Hepatocyte (in vitro differentiated cells): ENCODE results near the gene HIVEP2. TPM values are rescaled to one million over a fixed set of nuclear protein-coding genes. Genes with fewer than 3 reads are reported as not detected.

ENCODE experiments used
- DNase-seq: peaks from one replicate; pipeline ENCODE4 v3.0.0-alpha.2; 2016; ENCODE audit warnings: low spot score
- H2AFZ ChIP-seq: fragments of 200-600 bp; sonication (generic); 2 replicates; pipeline ENCODE4 v1.6.0; 2016; ENCODE audit warnings: antibody characterized with exemption, mild to moderate bottlenecking
- H3K27ac ChIP-seq: fragments of 200-600 bp; sonication (generic); 2 replicates; pipeline ENCODE4 v1.5.1; 2016; ENCODE audit warnings: mild to moderate bottlenecking
- H3K27me3 ChIP-seq: fragments of 200-600 bp; sonication (generic); 2 replicates; pipeline ENCODE4 v1.6.1; 2016
- H3K36me3 ChIP-seq: fragments of 200-600 bp; sonication (generic); replicated peaks from 2 replicates; pipeline ENCODE4 v1.5.1; 2016; ENCODE audit warnings: low read depth; ENCODE audit not compliant: insufficient read depth
- H3K4me1 ChIP-seq: fragments of 200-600 bp; sonication (generic); 2 replicates; pipeline ENCODE4 v1.5.1; 2016; ENCODE audit warnings: mild to moderate bottlenecking, moderate library complexity; ENCODE audit not compliant: insufficient read depth
- H3K4me2 ChIP-seq: fragments of 200-600 bp; sonication (generic); 2 replicates; pipeline ENCODE4 v1.6.0; 2016
- H3K4me3 ChIP-seq: fragments of 200-600 bp; sonication (generic); 2 replicates; pipeline ENCODE4 v1.5.1; 2016; ENCODE audit warnings: mild to moderate bottlenecking
- H3K79me2 ChIP-seq: fragments of 200-600 bp; sonication (generic); 2 replicates; pipeline ENCODE4 v1.6.0; 2017; ENCODE audit warnings: mild to moderate bottlenecking
- H3K9me2 ChIP-seq: fragments of 200-600 bp; sonication (generic); replicated peaks from 2 replicates; pipeline ENCODE4 v1.6.0; 2017; ENCODE audit warnings: mild to moderate bottlenecking; ENCODE audit not compliant: insufficient read depth
- H3K9me3 ChIP-seq: fragments of 200-600 bp; sonication (generic); 2 replicates; pipeline ENCODE4 v1.5.1; 2016; ENCODE audit warnings: low read depth, mild to moderate bottlenecking
- H4K20me1 ChIP-seq: fragments of 200-600 bp; sonication (generic); 2 replicates; pipeline ENCODE4 v1.6.0; 2016; ENCODE audit warnings: mild to moderate bottlenecking; ENCODE audit not compliant: insufficient read depth, poor library complexity, severe bottlenecking
- EZH2 ChIP-seq: fragments of 200-600 bp; sonication (generic); IDR thresholded peaks from 2 replicates; pipeline ENCODE4 v1.6.1; 2016; ENCODE audit warnings: antibody characterized with exemption, mild to moderate bottlenecking, borderline replicate concordance
- EZH2phosphoT487 ChIP-seq: fragments of 200-600 bp; sonication (generic); IDR thresholded peaks from one replicate; pipeline ENCODE4 v1.6.1; 2018; ENCODE audit warnings: antibody characterized with exemption, mild to moderate bottlenecking, low read depth, moderate library complexity; ENCODE audit not compliant: unreplicated experiment, severe bottlenecking
- WGBS: methylation state at CpG from one replicate; pipeline ENCODE4 v1.1.6; 2016; ENCODE audit warnings: low lambda C conversion rate; ENCODE audit errors: missing lambda C conversion rate; 5-methylcytosine and 5-hydroxymethylcytosine counted together
- polyA plus RNA-seq: library from polyadenylated mRNA; unstranded; fragments of >200 nt; fragmentation: Nextera tagmentation; extraction: Ambion mirVana; gene quantifications from 2 replicates; pipeline ENCODE4 v1.2.1, GENCODE V29; 2016
- total RNA-seq: library from RNA; depleted of rRNA; stranded (reverse); fragments of >200 nt; gene quantifications from 2 replicates; pipeline ENCODE4 v1.2.3, GENCODE V29; 2014
- TF ChIP-seq, protein P1 (sequence below): fragments of 200-600 bp; sonication (generic); IDR thresholded peaks from 2 replicates; pipeline ENCODE4 v1.5.1; 2016; ENCODE audit warnings: antibody characterized with exemption, mild to moderate bottlenecking; ENCODE audit not compliant: poor library complexity

HIVEP2 gene
- total and polyA plus RNA-seq, 2 experiments from 2014 or later, result 3.3 to 9.4 TPM

DNA sequence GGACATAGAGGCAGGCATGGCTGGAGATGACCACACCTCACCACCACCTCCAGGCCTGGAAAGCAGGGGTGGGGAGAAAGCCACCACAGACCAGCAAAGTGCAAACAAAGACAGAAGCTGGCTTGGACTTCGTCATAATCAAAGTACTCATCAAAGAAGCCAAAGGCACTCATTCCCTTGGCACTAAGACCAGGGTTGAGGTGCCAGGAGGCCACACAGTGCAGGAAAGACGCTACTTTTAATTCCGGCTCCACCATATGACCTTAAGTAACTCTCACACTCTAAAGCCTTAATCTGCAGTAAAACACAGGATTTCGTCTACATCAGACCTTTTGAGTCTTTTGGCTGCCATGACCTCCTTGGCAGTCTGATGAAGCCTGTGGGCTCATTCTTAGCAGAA is 123.1 kb downstream of the HIVEP2 start:
- H3K4me3 ChIP-seq, result no peak overlapping the region
- no peaks in the 10 kb centered on the region for H3K36me3 ChIP-seq
- no peak overlapping the region for H3K27ac ChIP-seq
- H3K4me1 ChIP-seq, result peaks cover 13% of the 10 kb centered on the region
- TF ChIP-seq EZH2phosphoT487 (no peak), EZH2 (no peak)
- TF ChIP-seq, protein P1, sequence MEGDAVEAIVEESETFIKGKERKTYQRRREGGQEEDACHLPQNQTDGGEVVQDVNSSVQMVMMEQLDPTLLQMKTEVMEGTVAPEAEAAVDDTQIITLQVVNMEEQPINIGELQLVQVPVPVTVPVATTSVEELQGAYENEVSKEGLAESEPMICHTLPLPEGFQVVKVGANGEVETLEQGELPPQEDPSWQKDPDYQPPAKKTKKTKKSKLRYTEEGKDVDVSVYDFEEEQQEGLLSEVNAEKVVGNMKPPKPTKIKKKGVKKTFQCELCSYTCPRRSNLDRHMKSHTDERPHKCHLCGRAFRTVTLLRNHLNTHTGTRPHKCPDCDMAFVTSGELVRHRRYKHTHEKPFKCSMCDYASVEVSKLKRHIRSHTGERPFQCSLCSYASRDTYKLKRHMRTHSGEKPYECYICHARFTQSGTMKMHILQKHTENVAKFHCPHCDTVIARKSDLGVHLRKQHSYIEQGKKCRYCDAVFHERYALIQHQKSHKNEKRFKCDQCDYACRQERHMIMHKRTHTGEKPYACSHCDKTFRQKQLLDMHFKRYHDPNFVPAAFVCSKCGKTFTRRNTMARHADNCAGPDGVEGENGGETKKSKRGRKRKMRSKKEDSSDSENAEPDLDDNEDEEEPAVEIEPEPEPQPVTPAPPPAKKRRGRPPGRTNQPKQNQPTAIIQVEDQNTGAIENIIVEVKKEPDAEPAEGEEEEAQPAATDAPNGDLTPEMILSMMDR, result no peak
- H3K27me3 ChIP-seq, result no peaks in the 10 kb centered on the region
- no peak for DNase-seq
- peaks cover 2% of the 10 kb centered on the region for H3K79me2 ChIP-seq
- 97% methylated on average over 4 of the region's 4 CpGs for WGBS
- no peaks in the 10 kb centered on the region for H3K9me2 ChIP-seq
- H3K9me3 ChIP-seq, result no peaks in the 10 kb centered on the region
- H2AFZ ChIP-seq, result no peak overlapping the region
- no peaks in the 10 kb centered on the region for H4K20me1 ChIP-seq
- no peak overlapping the region for H3K4me2 ChIP-seq

DNA sequence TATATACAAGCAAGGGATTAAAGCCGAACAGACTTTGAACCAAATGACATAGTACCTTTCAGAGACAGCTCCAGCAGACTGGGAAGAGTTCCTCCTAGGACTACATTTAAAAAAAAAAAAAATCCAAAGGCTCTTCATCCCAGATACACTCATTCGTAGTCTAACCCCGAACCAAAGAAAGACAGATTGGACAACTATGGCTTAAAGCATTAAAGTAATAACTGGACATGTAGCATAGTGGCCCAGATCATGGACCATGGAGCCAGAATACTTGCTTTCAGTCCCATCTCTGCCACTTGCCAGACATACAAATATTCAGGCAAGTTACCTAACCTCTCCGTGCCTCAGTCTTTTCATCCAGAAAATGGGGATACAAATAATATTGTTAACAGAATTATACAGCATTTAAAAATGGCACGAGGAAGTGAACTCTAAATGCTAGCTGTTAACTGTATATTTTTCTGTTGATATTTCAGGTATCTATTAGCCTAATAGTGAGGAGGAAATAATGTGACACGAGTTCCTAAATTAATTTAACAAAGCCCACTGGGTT is 123.7 kb downstream of the HIVEP2 start:
- no peak for DNase-seq
- no peaks in the 10 kb centered on the region for H3K9me3 ChIP-seq
- H3K79me2 ChIP-seq, result peaks cover 2% of the 10 kb centered on the region
- no peaks in the 10 kb centered on the region for H4K20me1 ChIP-seq
- TF ChIP-seq EZH2 (no peak), EZH2phosphoT487 (no peak)
- TF ChIP-seq, protein P1, result no peak
- WGBS, result 94% methylated on average over 6 of the region's 6 CpGs
- H3K4me2 ChIP-seq, result no peak overlapping the region
- H3K27me3 ChIP-seq, result no peaks in the 10 kb centered on the region
- no peak overlapping the region for H3K4me3 ChIP-seq
- H3K27ac ChIP-seq, result no peak overlapping the region
- H2AFZ ChIP-seq, result no peak overlapping the region
- H3K9me2 ChIP-seq, result no peaks in the 10 kb centered on the region
- H3K4me1 ChIP-seq, result peaks cover 9% of the 10 kb centered on the region
- no peaks in the 10 kb centered on the region for H3K36me3 ChIP-seq

DNA sequence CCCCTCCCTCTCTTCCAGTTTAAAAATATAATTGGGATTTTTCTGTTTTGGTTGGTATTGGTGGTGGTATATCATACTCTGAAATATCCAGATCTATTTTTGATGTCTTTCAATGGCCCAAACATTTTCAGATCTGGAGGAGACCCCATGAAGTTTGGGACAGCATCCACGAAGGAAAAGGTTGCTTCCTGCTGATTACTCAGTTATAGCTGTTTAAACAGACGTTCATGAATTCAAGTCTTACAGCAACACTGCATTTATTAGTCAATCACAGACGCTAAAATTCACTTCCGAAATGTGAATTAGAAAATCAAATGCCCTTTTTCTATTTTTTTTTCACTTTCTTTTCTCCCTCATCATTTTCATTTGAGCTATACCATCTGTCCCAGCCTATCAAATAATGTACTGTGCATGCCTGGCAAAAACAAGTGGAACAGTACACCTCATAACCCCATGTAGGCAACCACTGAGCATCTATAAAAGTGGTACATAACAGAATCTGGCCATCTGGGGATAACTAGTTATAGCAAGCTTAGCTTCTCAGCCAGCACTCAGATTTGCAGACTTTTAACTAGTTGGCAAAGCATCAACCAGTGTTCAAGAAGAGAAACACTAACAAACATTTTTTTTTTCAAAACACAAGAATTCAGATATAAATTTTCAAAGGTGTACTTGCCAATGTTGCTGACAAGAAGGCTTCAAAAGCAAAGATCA is 124.5 kb downstream of the HIVEP2 start:
- no peak for DNase-seq
- Histone ChIP-seq H3K4me3 (no peak overlapping the region), H3K4me1 (peaks cover 9% of the 10 kb centered on the region), H2AFZ (no peak overlapping the region), H3K9me2 (no peaks in the 10 kb centered on the region), H4K20me1 (no peaks in the 10 kb centered on the region), H3K27me3 (no peaks in the 10 kb centered on the region), H3K9me3 (no peaks in the 10 kb centered on the region), H3K27ac (no peak overlapping the region), H3K36me3 (no peaks in the 10 kb centered on the region), H3K79me2 (peaks cover 2% of the 10 kb centered on the region), H3K4me2 (no peak overlapping the region)
- WGBS, result 70% methylated on average over 4 of the region's 4 CpGs
- TF ChIP-seq, protein P1, result no peak
- no peak for TF ChIP-seq EZH2
- no peak for TF ChIP-seq EZH2phosphoT487
